NT2/D1 (cell line): ENCODE data around the gene CNTFR.

ENCODE experiments used
- SUZ12 ChIP-seq: IDR thresholded peaks from 2 replicates; pipeline ENCODE4 v1.6.1; 2011; ENCODE audit not compliant: insufficient read length, insufficient read depth; ENCODE audit errors: extremely low read depth
- YY1 ChIP-seq: IDR thresholded peaks from 2 replicates; pipeline ENCODE4 v1.6.1; 2011; ENCODE audit not compliant: insufficient read length, insufficient read depth
- ZNF274 ChIP-seq: IDR thresholded peaks from 2 replicates; pipeline ENCODE4 v1.6.1; 2011; ENCODE audit warnings: mild to moderate bottlenecking, low read depth, low read length

GRCh38 chr9:34579104-34579807, 10.3 kb downstream of the CNTFR start:
- TF ChIP-seq YY1 (no peak), SUZ12 (no peak), ZNF274 (no peak)
